Activated CD8-positive, alpha-beta memory T cell treated with anti-CD3 and anti-CD28 coated beads, Interleukin-2, amount 50 U/mL, for 1 hour (primary cell): ENCODE measurements around the gene OVCA2.

Experiments
- DNase-seq: peaks from one replicate; pipeline ENCODE4 v3.0.0-alpha.2; 2020; ENCODE audit errors: extremely low read depth

OVCA2 gene

DNA sequence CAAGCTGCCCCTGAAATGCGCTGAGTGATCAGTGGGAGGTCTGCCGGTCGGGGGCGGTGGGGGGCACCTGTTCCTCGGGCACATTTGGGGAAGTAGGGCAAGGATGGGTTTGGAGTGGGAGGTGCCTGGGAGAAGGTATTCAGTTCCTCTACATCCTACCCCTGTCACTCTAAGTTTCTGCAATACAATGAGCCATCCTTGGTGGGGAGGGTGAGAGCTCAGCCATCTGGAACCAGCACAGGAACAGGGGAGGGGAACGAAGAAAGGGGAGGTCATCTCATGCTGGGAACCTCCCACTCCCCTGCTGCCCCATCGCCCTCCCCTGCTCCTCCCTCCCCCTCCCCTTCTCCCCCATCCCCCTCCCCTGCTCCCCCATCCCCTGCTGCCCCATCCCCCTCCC, 7.7 kb upstream of the OVCA2 start:
- DNase-seq: no peak

DNA sequence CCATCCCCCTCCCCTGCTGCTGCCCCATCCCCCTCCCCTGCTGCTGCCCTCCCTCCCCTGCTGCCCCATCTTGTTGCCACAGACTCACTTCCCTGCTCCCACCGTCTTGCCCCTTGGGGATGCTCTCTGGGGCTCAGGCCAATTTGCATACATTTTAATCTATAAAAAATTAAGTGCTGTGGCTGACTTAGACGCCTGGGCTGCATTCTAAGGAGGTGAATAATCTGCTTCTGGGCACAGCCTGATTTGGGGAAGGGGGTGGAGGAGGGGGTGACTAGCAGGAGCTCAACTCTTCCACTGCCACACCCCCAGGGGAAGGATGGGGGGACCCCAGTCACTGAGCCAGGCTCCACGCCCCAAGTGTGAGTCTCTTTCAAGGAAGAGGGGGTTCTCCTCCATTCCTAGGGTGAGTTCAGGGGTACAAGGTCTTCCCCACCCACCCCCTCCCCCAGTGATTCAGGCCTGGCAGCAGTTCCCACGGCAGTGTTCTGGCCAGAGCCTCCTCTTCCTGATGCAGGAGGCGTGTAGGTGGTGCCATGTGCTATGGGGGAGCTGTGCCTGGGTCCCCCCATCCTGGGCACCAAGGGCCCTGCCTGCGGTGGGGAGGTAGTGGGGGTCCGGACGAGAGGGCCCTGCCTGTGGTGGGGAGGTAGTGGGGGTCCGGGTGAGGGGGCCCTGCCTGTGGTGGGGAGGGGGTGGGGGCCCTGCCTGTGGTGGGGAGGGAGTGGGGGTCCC, 6.8 kb upstream of the OVCA2 start:
- DNase-seq: no peak

DNA sequence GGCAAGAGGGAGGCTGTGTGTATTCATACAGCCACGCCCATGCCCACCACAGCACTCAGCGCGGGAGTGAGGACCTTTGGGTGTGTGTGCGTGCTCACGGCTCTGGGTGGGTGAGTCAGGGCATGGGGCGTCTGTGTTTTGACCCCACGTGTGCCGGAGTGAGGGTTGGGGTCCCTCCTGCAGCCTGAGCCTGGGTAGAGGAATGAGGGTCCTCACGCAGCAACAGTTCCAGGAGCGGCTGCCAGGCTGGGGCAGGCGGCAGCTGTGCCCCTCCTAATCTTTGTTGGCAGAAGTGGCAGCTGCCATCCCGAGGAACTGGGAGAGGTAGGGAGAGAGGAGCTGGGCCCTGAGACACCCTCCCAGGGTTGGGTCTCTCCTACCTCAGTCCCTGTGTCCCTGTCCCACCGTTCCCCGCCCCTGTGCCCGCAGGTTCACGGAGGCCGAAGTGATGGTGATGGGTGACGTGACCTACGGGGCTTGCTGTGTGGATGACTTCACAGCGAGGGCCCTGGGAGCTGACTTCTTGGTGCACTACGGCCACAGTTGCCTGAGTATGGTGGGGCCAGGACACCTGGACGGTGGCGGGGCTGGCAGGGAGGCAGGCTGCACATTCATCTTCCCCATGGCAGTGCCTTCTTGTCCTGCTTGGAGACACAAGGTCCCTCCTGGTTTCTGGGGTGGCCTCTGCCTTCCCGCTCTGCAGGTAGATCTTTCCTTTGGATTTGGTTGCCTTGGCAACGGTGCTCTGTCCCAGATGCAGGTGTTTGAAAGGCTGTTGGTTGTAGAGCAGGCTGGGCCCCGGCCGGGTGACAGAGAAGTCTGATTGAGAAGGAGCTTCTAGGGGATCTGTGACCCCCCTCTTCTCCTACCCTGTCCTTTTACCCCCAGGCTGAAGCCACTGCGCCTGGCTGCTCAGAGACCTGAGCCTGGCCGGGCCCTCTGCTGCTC, 6.0 kb upstream of the OVCA2 start:
- DNase-seq: no peak

DNA sequence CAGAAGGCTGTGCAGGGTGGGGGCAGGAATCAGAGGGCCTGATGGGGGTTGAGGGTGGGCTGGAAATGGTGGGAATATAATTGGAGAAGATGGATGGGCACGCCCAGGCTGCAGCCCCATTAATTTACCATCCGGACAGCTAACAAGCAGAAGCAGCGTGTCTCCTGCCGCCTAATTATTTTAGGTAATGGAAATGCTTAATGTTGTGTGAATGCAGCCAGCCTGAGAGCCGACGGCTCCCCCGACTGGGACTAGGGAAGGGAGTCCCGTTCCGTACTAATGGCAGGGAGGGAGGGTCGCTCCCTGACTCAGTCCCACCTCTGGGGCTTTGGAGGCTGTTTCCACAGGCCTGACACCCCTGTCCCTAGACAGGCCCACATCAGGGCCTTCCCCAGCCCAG, 4.7 kb upstream of the OVCA2 start:
- DNase-seq: no peak

DNA sequence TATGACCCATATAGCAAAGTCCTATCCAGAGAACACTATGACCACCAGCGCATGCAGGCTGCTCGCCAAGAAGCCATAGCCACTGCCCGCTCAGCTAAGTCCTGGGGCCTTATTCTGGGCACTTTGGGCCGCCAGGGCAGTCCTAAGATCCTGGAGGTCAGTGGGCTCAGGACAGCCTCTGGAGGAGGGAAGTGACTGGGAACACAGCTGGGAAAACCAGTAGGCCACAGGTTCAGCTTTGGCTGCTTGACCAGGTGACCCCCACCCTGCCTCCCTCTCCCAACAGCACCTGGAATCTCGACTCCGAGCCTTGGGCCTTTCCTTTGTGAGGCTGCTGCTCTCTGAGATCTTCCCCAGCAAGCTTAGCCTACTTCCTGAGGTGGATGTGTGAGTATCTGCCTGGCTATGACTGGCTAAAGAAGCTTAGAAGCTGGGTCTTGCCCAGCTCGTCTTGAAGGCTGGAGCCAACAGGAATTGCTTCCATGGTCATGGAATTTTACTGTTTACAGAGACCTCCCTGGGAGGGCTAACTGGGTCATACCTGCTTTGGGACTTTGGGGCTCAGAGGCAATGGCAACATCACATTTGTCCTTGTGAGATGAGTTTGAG, 1.5 kb upstream of the OVCA2 start:
- DNase-seq: no peak

DNA sequence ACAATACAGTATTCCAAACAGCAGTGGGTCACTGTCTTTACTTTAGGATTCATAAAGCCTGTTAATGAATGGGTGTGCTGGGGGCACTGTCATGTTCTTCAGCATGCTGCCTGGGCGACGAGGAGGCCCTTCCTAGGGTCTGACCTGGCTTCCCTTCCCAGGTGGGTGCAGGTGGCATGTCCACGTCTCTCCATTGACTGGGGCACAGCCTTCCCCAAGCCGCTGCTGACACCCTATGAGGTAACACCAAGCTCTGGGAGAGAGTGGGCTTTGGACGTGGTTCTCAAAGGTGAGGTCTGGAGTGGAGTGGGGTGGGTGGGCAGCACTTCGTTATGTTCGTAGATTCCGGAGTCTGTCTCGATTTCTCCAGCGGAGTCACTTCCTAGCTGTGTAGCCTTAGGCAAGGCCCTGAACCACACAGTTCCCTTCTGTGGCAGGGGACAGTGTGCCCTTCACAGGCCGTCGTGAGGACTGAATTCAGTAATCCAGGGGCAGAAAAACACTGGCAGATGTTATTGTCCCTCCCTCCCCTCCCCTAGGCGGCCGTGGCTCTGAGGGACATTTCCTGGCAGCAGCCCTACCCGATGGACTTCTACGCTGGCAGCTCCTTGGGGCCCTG, 771 bp upstream of the OVCA2 start:
- DNase-seq: no peak

DNA sequence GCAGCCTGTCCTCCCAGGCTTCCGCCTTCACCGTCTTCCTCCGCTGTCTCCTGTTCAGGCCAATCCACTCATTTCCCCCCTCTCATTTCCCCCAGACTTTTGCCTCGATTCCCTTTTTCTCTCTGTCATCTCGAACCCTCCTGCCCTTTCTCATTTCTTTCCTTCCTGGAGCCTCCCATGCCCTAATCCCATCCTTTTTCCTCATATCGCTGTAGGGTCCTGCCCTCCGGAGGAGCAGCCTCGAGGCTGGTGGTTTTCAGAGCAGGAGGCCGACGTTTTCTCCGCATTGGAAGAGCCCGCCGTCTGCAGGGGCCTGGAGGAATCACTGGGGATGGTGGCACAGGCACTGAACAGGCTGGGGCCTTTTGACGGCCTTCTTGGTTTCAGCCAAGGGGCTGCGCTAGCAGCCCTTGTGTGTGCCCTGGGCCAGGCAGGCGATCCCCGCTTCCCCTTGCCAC, 597 bp downstream of the OVCA2 start:
- no peak for DNase-seq

DNA sequence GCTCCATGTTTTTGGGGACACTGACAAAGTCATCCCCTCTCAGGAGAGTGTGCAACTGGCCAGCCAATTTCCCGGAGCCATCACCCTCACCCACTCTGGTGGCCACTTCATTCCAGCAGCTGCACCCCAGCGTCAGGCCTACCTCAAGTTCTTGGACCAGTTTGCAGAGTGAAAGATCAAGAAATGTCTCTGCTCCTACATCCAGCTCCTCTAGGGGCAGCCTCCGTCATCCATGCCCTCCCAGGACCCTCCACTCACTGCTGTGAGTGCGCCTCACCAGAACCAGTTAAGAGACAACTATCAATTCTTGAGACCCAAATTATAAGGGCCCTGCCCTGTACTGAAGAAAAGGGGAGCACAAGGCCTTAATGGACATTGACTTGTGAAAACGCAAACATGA, 1.1 kb downstream of the OVCA2 start:
- no peak for DNase-seq

DNA sequence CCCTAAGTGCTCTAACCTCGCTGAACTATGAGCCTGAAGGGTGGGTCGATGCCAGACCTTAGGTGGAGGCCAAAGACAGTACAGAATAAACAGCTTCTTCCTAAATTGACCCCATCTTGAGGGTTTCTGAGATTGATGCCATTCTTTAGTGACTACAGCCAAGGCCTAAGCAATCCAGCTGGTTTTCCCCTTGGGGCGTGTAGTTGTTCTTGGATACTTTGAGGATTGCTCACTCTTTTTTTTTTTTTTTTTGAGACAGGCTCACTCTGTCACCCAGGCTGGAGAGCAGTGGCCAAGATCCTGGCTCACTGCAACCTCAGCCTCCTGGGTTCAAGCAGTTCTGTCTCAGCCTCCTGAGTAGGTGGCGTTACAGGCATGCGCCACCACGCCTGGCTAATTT, 2.0 kb downstream of the OVCA2 start:
- no peak for DNase-seq

DNA sequence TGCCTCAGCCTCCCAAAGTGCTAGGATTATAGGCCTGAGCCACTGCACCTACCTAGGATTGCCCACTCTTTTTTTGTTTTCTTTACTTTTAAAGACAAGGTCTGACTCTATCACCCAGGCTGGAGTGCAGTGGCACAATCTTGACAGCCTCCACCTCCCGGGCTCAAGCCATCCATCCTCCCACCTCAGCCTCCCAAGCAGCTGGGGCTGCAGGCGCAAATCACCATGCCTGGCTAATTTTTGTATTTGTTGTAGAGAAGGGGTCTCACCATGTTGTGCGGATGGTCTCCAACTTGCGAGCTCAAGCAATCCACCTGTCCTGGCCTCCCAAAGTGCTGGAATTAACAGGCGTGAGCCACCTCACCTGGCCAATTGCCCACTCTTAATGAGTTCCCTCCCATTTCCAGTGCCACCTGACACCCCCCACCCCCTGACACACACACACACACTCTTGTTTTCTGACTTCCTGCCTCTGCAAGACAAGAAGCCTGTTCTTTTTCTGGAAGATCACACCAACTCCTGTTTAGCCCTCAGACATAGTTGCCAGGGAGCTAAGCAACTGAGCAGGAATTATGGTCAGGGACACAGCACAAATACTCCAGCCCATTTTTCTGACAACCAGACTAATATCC, 2.6 kb downstream of the OVCA2 start:
- DNase-seq: no peak

DNA sequence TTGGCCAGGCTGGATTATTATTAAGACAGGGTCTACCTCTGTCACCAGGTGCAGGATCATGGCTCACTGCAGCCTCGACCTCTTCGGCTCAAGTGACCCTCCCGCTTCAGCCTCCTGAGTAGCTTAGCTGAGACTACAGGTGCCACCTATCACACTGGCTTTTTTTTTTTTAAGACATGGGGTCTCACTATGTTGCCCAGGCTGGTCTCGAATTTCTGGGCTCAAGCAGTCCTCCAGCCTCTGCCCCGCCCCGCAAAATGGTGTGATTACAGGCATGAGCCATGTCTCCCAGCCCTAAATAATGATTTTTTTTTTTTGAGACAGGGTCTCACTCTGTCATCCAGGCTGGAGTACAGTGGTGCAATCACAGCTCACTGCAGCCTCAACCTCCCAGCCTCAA, 5.8 kb downstream of the OVCA2 start:
- DNase-seq: no peak

DNA sequence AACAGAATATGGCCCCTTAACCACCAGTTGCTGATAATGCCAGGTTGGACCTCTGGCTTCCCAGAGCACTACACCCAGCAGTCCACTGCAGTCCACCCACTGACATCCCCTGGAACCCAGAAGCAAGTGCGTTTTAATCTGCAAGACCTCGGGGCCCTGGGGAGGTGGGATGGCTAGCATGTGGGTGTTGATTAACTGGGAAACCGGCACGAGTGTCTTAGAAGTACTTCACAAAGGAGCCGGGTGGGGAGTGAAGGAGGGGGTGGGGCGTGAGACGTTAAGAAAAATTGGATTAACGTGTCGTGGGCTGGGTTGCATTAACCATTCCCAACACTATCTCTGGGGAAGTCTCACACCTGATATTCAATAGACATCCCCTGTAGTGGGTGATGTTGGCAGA, 7.0 kb downstream of the OVCA2 start:
- no peak for DNase-seq

DNA sequence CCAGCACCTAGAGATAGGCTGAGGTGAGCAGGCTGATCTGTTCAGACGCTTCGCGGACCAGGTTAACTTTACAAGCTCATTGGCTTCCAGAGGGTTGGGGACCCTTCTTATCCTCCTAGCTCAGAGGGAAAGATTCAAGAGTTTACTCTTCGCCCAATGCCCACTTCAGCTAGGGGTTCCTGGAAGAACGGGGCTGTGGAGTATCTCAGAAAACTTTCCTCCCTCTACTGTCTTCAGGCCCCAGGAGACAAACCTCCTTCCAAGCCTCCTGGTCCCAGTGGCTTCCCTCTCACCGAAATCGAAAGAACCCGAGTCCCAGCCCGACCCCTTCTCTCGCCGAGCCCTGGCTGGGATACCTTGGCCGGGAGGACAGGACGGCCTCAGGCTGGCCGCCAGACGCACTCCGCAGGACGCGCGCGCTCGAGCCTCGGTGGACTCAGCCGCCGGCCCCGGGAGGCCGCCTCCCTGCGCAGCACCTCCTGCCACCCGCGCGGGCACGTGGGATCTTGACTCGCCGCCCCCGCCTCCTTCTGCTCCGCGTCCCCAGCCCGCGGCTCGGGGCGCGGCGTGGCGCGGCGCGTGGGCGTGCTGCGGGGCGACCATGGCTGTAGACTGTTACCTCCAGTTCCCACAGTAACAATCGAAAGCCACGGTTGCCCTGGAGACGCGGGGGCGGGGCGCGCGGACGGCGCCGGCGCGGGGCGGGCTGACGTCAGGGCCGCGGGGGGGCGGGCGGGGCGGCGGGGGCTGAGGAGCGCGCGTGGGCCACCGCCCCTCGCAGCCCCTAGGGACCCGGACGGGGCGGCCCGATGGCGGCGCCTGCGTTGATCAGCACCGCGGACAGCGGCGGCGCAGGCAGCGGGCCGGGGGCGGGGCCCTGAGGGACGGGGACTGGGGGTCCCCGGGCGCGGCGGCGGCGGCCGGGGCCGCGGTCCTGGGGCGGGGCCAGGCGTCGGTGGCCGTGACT, 7.8 kb downstream of the OVCA2 start:
- DNase-seq: peak; percentile 70

DNA sequence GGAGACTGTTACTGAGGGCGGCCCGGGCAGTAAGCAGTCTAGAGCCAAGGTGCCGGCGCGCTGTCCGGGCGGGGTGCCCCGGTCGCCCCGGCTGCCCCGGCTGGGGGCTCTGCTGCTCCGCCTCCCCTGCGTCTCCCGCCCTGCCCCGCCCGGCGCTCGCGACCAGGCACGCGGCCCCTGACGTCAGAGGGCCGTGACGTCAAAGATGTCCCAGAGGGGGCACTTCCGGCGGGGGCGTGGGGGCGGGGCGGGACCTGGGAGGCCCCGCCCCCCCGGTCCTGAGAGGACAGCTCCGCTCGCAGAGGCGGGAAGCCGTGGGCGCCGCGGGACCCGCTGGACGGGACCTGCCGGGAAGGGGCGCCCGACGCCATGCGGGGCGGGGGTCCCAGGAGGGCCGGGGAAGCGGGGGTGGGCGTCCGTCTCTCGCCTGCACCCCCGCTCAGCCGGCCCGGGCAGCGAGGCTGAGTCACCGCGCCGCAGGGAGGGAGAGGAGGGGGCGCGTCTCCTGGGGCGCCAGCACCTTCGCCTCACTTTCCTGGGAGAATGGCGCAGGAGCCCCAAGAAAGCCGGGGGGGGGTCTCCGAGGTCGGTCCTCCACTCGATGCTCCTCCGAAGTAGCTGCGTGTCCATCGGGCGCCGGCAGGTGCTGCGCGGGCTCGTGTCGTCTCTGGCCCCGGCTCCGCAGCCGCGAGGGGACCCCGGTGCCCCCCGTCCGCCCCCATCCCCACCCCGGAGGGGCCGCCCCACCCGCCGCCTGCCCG, 8.7 kb downstream of the OVCA2 start:
- DNase-seq: no peak

DNA sequence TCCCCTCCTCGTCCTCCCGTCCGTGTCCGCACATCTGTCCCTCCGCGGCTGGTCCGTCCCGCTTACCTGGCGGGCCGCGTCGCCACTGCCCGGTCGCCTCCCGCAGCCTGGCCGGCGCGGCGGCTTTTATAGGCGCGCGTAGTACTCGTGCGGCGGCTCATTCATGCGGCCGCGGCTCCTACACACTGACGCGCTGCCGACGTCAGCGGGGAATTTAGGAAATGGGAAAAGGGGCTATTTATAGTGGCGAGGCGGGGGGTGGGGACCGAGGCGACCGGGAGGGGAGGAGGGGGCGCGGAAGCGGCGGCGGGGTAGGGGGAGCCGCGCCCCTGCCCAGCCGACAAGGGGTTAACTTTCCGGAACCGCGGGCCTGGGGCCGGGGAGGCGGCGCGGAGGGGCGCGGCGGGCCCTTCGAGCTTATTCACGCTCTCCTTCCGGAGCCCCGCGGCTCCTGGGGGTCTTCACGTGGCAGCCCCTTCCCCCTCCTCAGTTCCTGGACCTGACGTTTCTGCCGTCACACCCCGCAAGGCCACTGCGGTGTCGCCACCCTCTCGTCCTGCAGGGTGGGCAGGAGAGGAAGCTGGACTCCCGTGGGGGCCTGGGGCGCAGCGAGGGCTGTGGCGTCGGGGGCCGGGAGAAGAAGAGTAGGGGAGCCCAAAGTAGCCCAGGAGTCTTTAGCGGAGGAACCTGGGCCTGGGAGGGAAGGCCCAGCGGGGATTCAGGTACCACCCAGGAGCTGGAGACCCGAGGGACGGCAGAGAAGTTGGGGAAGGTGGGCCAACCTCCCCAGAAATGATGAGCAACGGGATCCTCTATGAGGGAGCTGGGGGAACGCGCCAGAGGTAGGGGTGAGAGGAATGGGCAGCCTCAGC, 9.5 kb downstream of the OVCA2 start:
- no peak for DNase-seq

DNA sequence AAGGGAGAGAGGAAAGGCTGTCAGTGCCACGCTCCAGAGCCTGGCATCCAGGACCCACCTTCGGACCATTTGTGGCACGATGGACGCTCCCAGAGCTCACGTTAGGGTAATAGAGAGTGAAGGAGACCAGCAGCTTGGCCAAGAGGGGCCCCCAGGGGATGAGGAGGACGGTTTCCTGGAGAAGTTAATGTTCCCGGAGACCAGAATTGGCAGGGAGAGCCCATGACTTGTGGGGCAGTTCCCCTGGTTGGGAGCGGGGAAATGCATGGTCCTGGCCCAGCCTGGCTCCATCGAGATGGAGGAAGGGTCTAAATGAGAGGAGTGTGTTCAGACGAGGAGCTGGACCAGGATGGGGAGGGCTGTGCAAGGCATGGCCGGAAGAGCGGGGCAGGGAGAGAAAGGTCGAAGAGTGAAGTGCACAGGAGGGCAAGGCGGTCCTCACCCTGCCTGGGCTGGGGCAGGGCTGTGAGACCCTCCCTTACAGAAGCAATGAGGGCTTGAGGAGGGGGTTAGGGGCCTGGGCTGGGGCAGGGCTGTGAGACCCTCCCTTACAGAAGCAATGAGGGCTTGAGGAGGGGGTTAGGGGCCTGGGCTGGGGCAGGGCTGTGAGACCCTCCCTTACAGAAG, 10.2 kb downstream of the OVCA2 start:
- DNase-seq: no peak

DNA sequence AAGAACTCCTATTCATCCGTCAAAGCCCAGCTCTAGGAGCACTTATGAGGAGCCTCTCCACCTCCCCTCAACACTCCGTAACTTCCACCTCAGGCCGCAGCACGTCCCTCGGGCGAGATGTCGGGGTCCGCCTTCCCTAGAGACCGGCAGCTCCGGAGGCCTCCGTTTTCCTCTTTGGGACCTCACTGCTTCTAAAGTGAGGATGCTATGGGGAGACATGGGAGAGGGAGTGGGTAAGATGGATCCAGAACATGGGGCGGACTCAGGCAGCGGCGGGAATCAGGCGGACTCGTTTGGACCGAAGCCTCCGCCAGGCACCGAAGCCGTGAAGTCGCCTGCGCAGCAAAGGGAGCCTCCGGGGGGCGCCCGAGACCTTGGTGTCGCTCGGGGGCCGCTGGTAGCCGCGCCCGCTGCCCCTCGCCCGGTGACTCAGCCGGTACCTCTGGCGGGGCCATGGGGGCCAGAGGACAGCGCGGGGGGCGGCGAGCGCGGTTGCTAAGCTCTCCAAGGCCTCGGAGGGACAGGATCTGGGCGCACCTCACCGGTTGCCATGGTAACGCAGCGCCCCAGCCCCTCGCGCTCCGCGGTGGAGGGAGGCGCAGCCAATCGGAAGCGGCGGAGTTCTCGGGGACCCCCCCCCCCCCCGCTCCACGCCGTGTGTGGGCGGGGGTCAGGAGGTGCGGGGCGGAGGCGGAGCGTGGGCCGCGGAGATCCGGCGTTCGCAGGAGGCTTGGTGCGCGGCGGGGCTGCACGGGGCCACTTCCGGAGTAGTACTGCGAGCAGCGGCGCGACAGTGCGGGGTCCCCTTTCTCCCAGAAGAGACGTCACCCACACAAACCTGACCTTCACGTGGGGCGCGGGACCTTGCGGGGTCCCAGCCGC, 11.8 kb downstream of the OVCA2 start:
- DNase-seq: no peak

DNA sequence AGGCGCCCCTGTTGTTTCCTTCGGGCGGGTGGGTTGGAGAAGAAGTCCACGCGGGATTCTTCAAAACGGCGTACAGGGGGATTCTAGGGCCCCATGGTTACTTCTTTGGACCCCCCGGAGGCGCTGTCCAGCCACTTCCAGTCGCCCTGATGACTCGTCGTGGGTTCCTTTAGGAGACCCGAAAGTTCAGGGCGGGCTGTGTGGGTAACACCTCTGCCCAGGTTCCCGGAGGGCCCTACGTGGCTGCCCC, 12.4 kb downstream of the OVCA2 start:
- no peak for DNase-seq
